B cell (primary cell): ENCODE measurements around the gene DISP3. TPM values are rescaled to one million over a fixed set of nuclear protein-coding genes. Genes with fewer than 3 reads are reported as not detected.

ENCODE experiments used
- ATAC-seq: fragments of 200-7000 bp; cut with Tn5 transposase; one replicate; pipeline ENCODE4 v1.10.0; 2021; ENCODE audit warnings: low read depth, mild to moderate bottlenecking, moderate number of reproducible peaks, moderate library complexity
- CTCF ChIA-PET: fragments of 350-600 bp; sonication (Branson Sonifier 250); formaldehyde crosslinking; loops from one replicate; lab custom pipeline; 2021; ENCODE audit warnings: antibody characterized with exemption, inconsistent platforms; lab: Charles Lee
- POLR2A ChIA-PET: fragments of 350-600 bp; sonication (Branson Sonifier 250); formaldehyde crosslinking; loops from one replicate; lab custom pipeline; 2021; ENCODE audit warnings: antibody characterized with exemption; lab: Charles Lee
- DNase-seq: peaks from one replicate; pipeline ENCODE4 v3.0.0; 2013
- H2AFZ ChIP-seq: 2 replicates; pipeline ENCODE4 v1.6.1; 2012; ENCODE audit warnings: mild to moderate bottlenecking, low read depth, low read length; ENCODE audit not compliant: insufficient read depth, poor library complexity, severe bottlenecking
- H3K27ac ChIP-seq, 2 donors: 1 replicate in 1 of 2; 2 replicates in 1 of 2; pipeline ENCODE4 v1.5.1; 2012 to 2013; ENCODE audit warnings: low read length in 2 of 2, mild to moderate bottlenecking in 2 of 2, moderate library complexity in 1 of 2
- H3K27me3 ChIP-seq, 4 experiments: fragments of 200-600 bp in 1 of 4; sonication (generic) in 1 of 4; replicated peaks in 1 of 4; 1 replicate in 2 of 4; 2 replicates in 2 of 4; pipeline versions ENCODE4 v1.6.1 to v1.7.0; 2013 to 2016; ENCODE audit warnings: low read length in 3 of 4, mild to moderate bottlenecking in 2 of 4, mixed read lengths in 1 of 4, moderate library complexity in 1 of 4; ENCODE audit not compliant: insufficient read depth in 4 of 4, control insufficient read depth in 3 of 4; ENCODE audit errors: control extremely low read depth in 1 of 4
- H3K36me3 ChIP-seq, 2 experiments: replicated peaks in 1 of 2; 1 replicate in 1 of 2; 2 replicates in 1 of 2; pipeline versions ENCODE4 v1.6.1 to v1.7.1; 2013; ENCODE audit warnings: low read length in 1 of 2; ENCODE audit not compliant: insufficient read depth in 2 of 2, control insufficient read depth in 1 of 2; ENCODE audit errors: control extremely low read depth in 1 of 2, extremely low read depth in 1 of 2
- H3K4me1 ChIP-seq, 2 donors: fragments of 200-600 bp in 1 of 2; sonication (generic) in 1 of 2; 1 replicate in 1 of 2; 2 replicates in 1 of 2; pipeline versions ENCODE4 v1.5.1 to v1.6.1; 2013 to 2017; ENCODE audit warnings: low read length in 2 of 2; ENCODE audit not compliant: control insufficient read depth in 2 of 2, insufficient read depth in 2 of 2
- H3K4me2 ChIP-seq: replicated peaks from 2 replicates; pipeline ENCODE3; 2012; ENCODE audit warnings: mild to moderate bottlenecking, low read depth, low read length; ENCODE audit not compliant: poor library complexity, severe bottlenecking
- H3K4me3 ChIP-seq, 5 experiments: fragments of 200-600 bp in 1 of 5; sonication (generic) in 1 of 5; 1 replicate in 3 of 5; 2 replicates in 2 of 5; pipeline versions ENCODE4 v1.5.1 to v1.7.0; 2011 to 2016; ENCODE audit warnings: low read length in 4 of 5, mild to moderate bottlenecking in 4 of 5, low read depth in 2 of 5, control low read depth in 1 of 5, moderate library complexity in 1 of 5; ENCODE audit not compliant: insufficient read depth in 1 of 5; ENCODE audit errors: control extremely low read depth in 1 of 5, extremely low read depth in 1 of 5
- H3K79me2 ChIP-seq: fragments of 200-600 bp; sonication (generic); one replicate; pipeline ENCODE4 v1.6.0; 2016; ENCODE audit warnings: low read length; ENCODE audit not compliant: control insufficient read depth, insufficient read depth
- H3K9ac ChIP-seq: fragments of 200-600 bp; sonication (generic); 2 replicates; pipeline ENCODE4 v1.6.1; 2017; ENCODE audit warnings: mild to moderate bottlenecking, low read length, moderate library complexity
- H3K9me3 ChIP-seq, 3 donors: one replicate each; pipeline versions ENCODE4 v1.6.1 to v1.7.1; 2013; ENCODE audit warnings: low read length in 2 of 3; ENCODE audit not compliant: control insufficient read depth in 2 of 3, insufficient read depth in 1 of 3; ENCODE audit errors: control extremely low read depth in 1 of 3
- H4K20me1 ChIP-seq: 2 replicates; pipeline ENCODE4 v1.6.0; 2012; ENCODE audit warnings: mild to moderate bottlenecking, low read length; ENCODE audit not compliant: insufficient read depth, control insufficient read depth, poor library complexity, severe bottlenecking
- H3K27ac Mint-ChIP-seq: one replicate; pipeline ENCODE4 v1.8.0; 2021; ENCODE audit warnings: mixed read lengths
- H3K27me3 Mint-ChIP-seq: one replicate; pipeline ENCODE4 v1.8.0; 2021; ENCODE audit warnings: mixed read lengths
- H3K4me1 Mint-ChIP-seq: one replicate; pipeline ENCODE4 v1.8.0; 2021; ENCODE audit warnings: mixed read lengths
- H3K4me3 Mint-ChIP-seq: one replicate; pipeline ENCODE4 v1.8.0; 2021; ENCODE audit warnings: mixed read lengths
- H3K9me3 Mint-ChIP-seq: one replicate; pipeline ENCODE4 v1.8.0; 2022; ENCODE audit warnings: mixed read lengths; ENCODE audit not compliant: insufficient read depth
- CTCF ChIP-seq: fragments of 200-600 bp; IDR thresholded peaks from one replicate; pipeline ENCODE4 v1.8.0; 2022; ENCODE audit warnings: antibody characterized with exemption, mild to moderate bottlenecking
- EZH2 ChIP-seq: IDR thresholded peaks from 2 replicates; pipeline ENCODE4 v1.6.1; 2012; ENCODE audit warnings: borderline replicate concordance, low read depth, mild to moderate bottlenecking, moderate library complexity, low read length; ENCODE audit not compliant: insufficient read depth, poor library complexity, severe bottlenecking
- WGBS: methylation state at CpG from one replicate; pipeline ENCODE4 v1.1.5; 2013; ENCODE audit warnings: missing lambda C conversion rate; ENCODE audit not compliant: insufficient coverage; 5-methylcytosine and 5-hydroxymethylcytosine counted together
- intact Hi-C: fragments of 100-400 bp; cut with micrococcal nuclease; formaldehyde crosslinking; loops from one replicate; pipeline ENCODE4 v1.10.0; 2022
- polyA plus RNA-seq: library from polyadenylated mRNA; depleted of rRNA; stranded (reverse); fragments of >200 nt; gene quantifications from 2 replicates; pipeline ENCODE4 v1.2.3, GENCODE V29; 2012
- total RNA-seq, 2 donors: library from RNA; stranded (reverse); fragments of 120-200 nt in 1 of 2; gene quantifications; 1 replicate in 1 of 2; 2 replicates in 1 of 2; pipeline versions ENCODE4 v1.2.3 to v1.2.4, GENCODE V29; 2013 to 2022

DISP3 gene
- total and polyA plus RNA-seq, 2 donors (not counting 1 experiment from before 2014, with no cell fraction given): 0.25 to 1.6 TPM

DNA sequence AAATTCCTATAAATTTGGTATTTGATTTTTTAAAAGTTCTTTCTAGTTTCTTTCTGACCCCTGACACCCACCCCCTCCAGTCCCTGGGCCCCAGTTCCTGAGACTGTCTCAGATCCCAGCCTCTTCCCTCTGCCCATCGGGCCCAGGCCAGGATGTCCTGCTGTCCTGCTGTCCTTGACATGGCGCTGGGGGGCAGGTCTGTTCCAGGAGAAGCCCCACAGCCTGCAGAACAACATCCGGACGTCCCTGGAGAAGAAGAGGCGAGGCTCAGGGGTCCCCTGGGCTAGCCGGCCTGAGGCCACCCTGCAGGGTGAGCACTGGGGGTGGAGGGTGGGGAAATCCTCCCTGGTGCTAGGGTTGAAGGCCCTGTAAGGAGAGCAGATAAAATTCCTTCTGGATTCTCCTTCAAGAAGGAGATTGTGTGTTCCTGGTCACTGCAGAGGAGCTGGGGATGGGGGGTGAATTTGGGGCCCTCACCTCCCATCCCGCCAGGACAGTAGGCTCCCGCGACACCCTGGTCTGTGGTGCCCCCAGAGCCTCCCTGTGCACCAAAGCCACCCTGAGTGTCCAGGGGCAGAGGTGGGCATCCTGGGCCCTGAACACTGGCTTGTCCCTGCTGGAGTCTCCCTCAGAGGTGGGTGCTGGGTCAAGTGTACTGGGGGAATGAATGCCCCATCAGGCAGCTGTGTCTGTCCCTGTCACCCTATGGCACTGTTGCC is 45.0 kb downstream of the DISP3 start:
- Histone ChIP-seq H3K9me3 (no peaks in the 10 kb centered on the region), H3K36me3 (no peaks in the 10 kb centered on the region), H3K9ac (no peak overlapping the region), H3K27ac (no peak overlapping the region), H3K79me2 (no peaks in the 10 kb centered on the region), H3K4me1 (no peaks in the 10 kb centered on the region), H2AFZ (no peak overlapping the region), H4K20me1 (no peaks in the 10 kb centered on the region), H3K27me3 (no peaks in the 10 kb centered on the region), H3K4me3 (no peak overlapping the region), H3K4me2 (no peak overlapping the region)
- intact Hi-C loops: no loop called here
- Mint-ChIP-seq H3K9me3 (no peaks in the 10 kb centered on the region), H3K27me3 (no peaks in the 10 kb centered on the region), H3K4me3 (no peak overlapping the region), H3K4me1 (no peaks in the 10 kb centered on the region), H3K27ac (no peak overlapping the region)
- no peak for TF ChIP-seq EZH2
- no peak for TF ChIP-seq CTCF
- DNase-seq (no peak), ATAC-seq (no peak)
- 87% methylated on average over 8 of the region's 9 CpGs for WGBS
- ChIA-PET CTCF (no interaction called here), POLR2A (no interaction called here)

DNA sequence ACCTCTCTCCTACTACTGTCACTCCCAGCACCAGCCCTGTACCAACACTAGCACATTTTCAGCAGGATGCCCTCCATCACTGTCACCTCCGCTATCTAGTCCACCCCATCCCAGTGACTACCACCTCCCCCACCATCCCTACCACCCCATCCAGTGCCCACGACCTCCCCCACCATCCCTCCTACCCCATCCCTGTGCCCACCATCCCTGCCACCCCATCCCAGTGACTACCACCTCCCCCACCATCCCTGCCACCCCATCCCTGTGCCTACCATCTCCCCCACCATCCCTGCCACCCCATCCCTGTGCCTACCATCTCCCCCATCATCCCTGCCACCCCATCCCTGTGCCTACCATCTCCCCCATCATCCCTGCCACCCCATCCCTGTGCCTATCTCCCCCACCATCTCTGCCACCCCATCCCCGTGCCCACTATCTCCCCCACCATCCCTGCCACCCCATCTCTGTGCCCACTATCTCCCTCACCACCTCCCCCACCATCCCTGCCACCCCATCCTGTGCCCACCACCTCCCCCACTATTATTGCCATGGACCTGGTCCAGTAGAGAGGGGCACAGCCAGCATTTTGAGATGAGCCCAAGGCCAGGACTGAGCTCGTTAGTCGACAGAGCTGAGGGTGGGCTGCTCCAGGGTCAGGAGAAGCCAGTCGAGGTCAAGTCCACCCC is 45.7 kb downstream of the DISP3 start:
- DNase-seq: no peak
- intact Hi-C loops: no loop called here
- no peaks in the 10 kb centered on the region for H3K27me3 ChIP-seq
- Mint-ChIP-seq H3K27me3 (no peaks in the 10 kb centered on the region), H3K4me1 (no peaks in the 10 kb centered on the region), H3K9me3 (no peaks in the 10 kb centered on the region), H3K4me3 (no peak overlapping the region), H3K27ac (no peak overlapping the region)
- H3K4me3 ChIP-seq: no peak overlapping the region
- H3K36me3 ChIP-seq: no peaks in the 10 kb centered on the region
- POLR2A ChIA-PET: no interaction called here
- H2AFZ ChIP-seq: no peak overlapping the region
- no peaks in the 10 kb centered on the region for H3K9me3 ChIP-seq
- no peak overlapping the region for H3K4me2 ChIP-seq
- CTCF ChIA-PET: no interaction called here
- H3K27ac ChIP-seq: no peak overlapping the region
- ATAC-seq: no peak
- no peak overlapping the region for H3K9ac ChIP-seq
- H3K79me2 ChIP-seq: no peaks in the 10 kb centered on the region
- no peaks in the 10 kb centered on the region for H3K4me1 ChIP-seq
- H4K20me1 ChIP-seq: no peaks in the 10 kb centered on the region
- no peak for TF ChIP-seq CTCF
- TF ChIP-seq EZH2: no peak
- WGBS: 73% methylated on average over 6 of the region's 6 CpGs
